H9 (cell line): Measurements from ENCODE around the gene CDR2L. TPM values are rescaled to one million over a fixed set of nuclear protein-coding genes. Genes with fewer than 3 reads are reported as not detected.

ENCODE experiments used
- DNase-seq: peaks from one replicate; pipeline ENCODE4 v3.0.0-alpha.2; 2017
- H2AFZ ChIP-seq: one replicate; pipeline ENCODE4 v1.6.1; 2013; ENCODE audit warnings: mild to moderate bottlenecking, low read length, control low read depth, moderate library complexity
- H2AK5ac ChIP-seq: 2 replicates; pipeline ENCODE4 v1.6.1; 2013; ENCODE audit warnings: low read length, control low read depth, mixed read lengths; ENCODE audit not compliant: insufficient read length
- H2BK120ac ChIP-seq: one replicate; pipeline ENCODE4 v1.6.1; 2013; ENCODE audit warnings: low read depth, mild to moderate bottlenecking, low read length, control low read depth, inconsistent platforms; ENCODE audit not compliant: poor library complexity, severe bottlenecking
- H2BK12ac ChIP-seq: 2 replicates; pipeline ENCODE4 v1.6.1; 2013; ENCODE audit warnings: low read length, control low read depth, mixed read lengths, low read depth; ENCODE audit not compliant: insufficient read length
- H2BK15ac ChIP-seq: 2 replicates; pipeline ENCODE4 v1.6.1; 2013; ENCODE audit warnings: low read depth, low read length, control low read depth
- H2BK20ac ChIP-seq: one replicate; pipeline ENCODE4 v1.6.1; 2013; ENCODE audit warnings: low read depth, mild to moderate bottlenecking, low read length, control low read depth, inconsistent platforms; ENCODE audit not compliant: poor library complexity, severe bottlenecking
- H2BK5ac ChIP-seq: 2 replicates; pipeline ENCODE4 v1.6.1; 2013; ENCODE audit warnings: low read length, control low read depth, mixed read lengths; ENCODE audit not compliant: insufficient read length
- H3K14ac ChIP-seq: 2 replicates; pipeline ENCODE4 v1.6.1; 2013; ENCODE audit warnings: low read length, control low read depth; ENCODE audit not compliant: insufficient read depth
- H3K18ac ChIP-seq: 2 replicates; pipeline ENCODE4 v1.6.1; 2013; ENCODE audit warnings: low read depth, mild to moderate bottlenecking, mixed read lengths, low read length, control low read depth; ENCODE audit not compliant: insufficient read length
- H3K23ac ChIP-seq: 2 replicates; pipeline ENCODE4 v1.6.1; 2013; ENCODE audit warnings: low read length, control low read depth, mixed read lengths, low read depth; ENCODE audit not compliant: insufficient read length
- H3K23me2 ChIP-seq: 2 replicates; pipeline ENCODE4 v1.6.1; 2013; ENCODE audit warnings: low read depth, mild to moderate bottlenecking, mixed read lengths, low read length, control low read depth; ENCODE audit not compliant: insufficient read length, poor library complexity, severe bottlenecking
- H3K27ac ChIP-seq: 2 replicates; pipeline ENCODE4 v1.5.1; 2013; ENCODE audit warnings: low read length, control low read depth, mixed read lengths, low read depth; ENCODE audit not compliant: insufficient read length
- H3K27me3 ChIP-seq: 2 replicates; pipeline ENCODE4 v1.6.1; 2013; ENCODE audit warnings: low read length, control low read depth, inconsistent platforms; ENCODE audit not compliant: insufficient read depth
- H3K4ac ChIP-seq: 2 replicates; pipeline ENCODE4 v1.6.1; 2013; ENCODE audit warnings: low read depth, mild to moderate bottlenecking, control low read depth, inconsistent platforms, low read length, moderate library complexity
- H3K4me1 ChIP-seq: 2 replicates; pipeline ENCODE4 v1.6.1; 2013; ENCODE audit warnings: low read length, control low read depth, inconsistent platforms; ENCODE audit not compliant: insufficient read depth
- H3K4me2 ChIP-seq: 2 replicates; pipeline ENCODE4 v1.6.1; 2013; ENCODE audit warnings: low read length, control low read depth, mixed read lengths; ENCODE audit not compliant: insufficient read length, insufficient read depth
- H3K56ac ChIP-seq: 2 replicates; pipeline ENCODE4 v1.6.1; 2013; ENCODE audit warnings: low read depth, mild to moderate bottlenecking, mixed read lengths, low read length, control low read depth; ENCODE audit not compliant: insufficient read length
- H3K79me1 ChIP-seq: 2 replicates; pipeline ENCODE4 v1.6.1; 2013; ENCODE audit warnings: low read depth, mild to moderate bottlenecking, moderate library complexity, low read length, control low read depth, inconsistent platforms; ENCODE audit not compliant: insufficient read depth, poor library complexity, severe bottlenecking
- H3K79me2 ChIP-seq: 2 replicates; pipeline ENCODE4 v1.6.1; 2013; ENCODE audit warnings: low read length, control low read depth, inconsistent platforms; ENCODE audit not compliant: insufficient read depth
- H3K9ac ChIP-seq: 2 replicates; pipeline ENCODE4 v1.6.1; 2013; ENCODE audit warnings: low read length, control low read depth, mixed read lengths; ENCODE audit not compliant: insufficient read length; ENCODE audit errors: extremely low read depth
- H3K9me3 ChIP-seq: one replicate; pipeline ENCODE4 v1.6.1; 2013; ENCODE audit warnings: low read depth, low read length, inconsistent platforms; ENCODE audit not compliant: control insufficient read depth
- H3T11ph ChIP-seq: one replicate; pipeline ENCODE4 v1.6.1; 2013; ENCODE audit warnings: mild to moderate bottlenecking, low read length, control low read depth, inconsistent platforms
- H4K20me1 ChIP-seq: one replicate; pipeline ENCODE4 v1.6.1; 2013; ENCODE audit not compliant: control insufficient read depth, insufficient read length, insufficient read depth
- H4K5ac ChIP-seq: 2 replicates; pipeline ENCODE4 v1.6.1; 2013; ENCODE audit warnings: low read depth, mild to moderate bottlenecking, mixed read lengths, low read length, control low read depth; ENCODE audit not compliant: insufficient read length
- H4K8ac ChIP-seq: replicated peaks from 2 replicates; pipeline ENCODE4 v1.6.1; 2013; ENCODE audit warnings: low read length, control low read depth, mixed read lengths, low read depth; ENCODE audit not compliant: insufficient read length
- H4K91ac ChIP-seq: 2 replicates; pipeline ENCODE4 v1.6.1; 2013; ENCODE audit warnings: low read depth, mild to moderate bottlenecking, moderate library complexity, mixed read lengths, low read length, control low read depth; ENCODE audit not compliant: insufficient read length
- H3K27ac Mint-ChIP-seq, 3 experiments: 2 replicates in 2 of 3; 3 replicates in 1 of 3; pipeline ENCODE4 v1.8.0; 2020 to 2021; ENCODE audit warnings: mixed read lengths in 3 of 3, mild to moderate bottlenecking in 1 of 3, moderate library complexity in 1 of 3
- H3K27me3 Mint-ChIP-seq: 2 replicates; pipeline ENCODE4 v1.8.0; 2021; ENCODE audit warnings: low read depth, mild to moderate bottlenecking, moderate library complexity, mixed read lengths
- H3K36me3 Mint-ChIP-seq, 3 experiments: 2 replicates in 2 of 3; 3 replicates in 1 of 3; pipeline ENCODE4 v1.8.0; 2020 to 2021; ENCODE audit warnings: low read depth in 3 of 3, mixed read lengths in 3 of 3; ENCODE audit not compliant: insufficient read depth in 1 of 3
- H3K4me1 Mint-ChIP-seq, 2 experiments: 2 replicates each; pipeline ENCODE4 v1.8.0; 2020; ENCODE audit warnings: mixed read lengths in 2 of 2
- H3K4me3 Mint-ChIP-seq, 2 experiments: 2 replicates in 1 of 2; 3 replicates in 1 of 2; pipeline ENCODE4 v1.8.0; 2020 to 2021; ENCODE audit warnings: mild to moderate bottlenecking in 2 of 2, mixed read lengths in 2 of 2, moderate library complexity in 1 of 2
- H3K9me3 Mint-ChIP-seq, 2 experiments: 2 replicates in 1 of 2; 3 replicates in 1 of 2; pipeline ENCODE4 v1.8.0; 2020; ENCODE audit warnings: mild to moderate bottlenecking in 2 of 2, mixed read lengths in 2 of 2, moderate library complexity in 1 of 2
- CTCF ChIP-seq: fragments of 200-600 bp; sonication (generic); conservative IDR thresholded peaks from 3 replicates; pipeline ENCODE4 v1.8.0; 2021; ENCODE audit warnings: antibody characterized with exemption, mild to moderate bottlenecking
- WGBS: extraction: QIAGEN DNeasy Blood & Tissue Kit; methylation state at CpG from one replicate; pipeline ENCODE4 v1.1.7; 2013; ENCODE audit warnings: missing lambda C conversion rate, low lambda C conversion rate, mixed read lengths; ENCODE audit not compliant: insufficient read length; ENCODE audit errors: extremely low coverage; 5-methylcytosine and 5-hydroxymethylcytosine counted together
- total RNA-seq: library from RNA; stranded (reverse); gene quantifications from 2 replicates; pipeline ENCODE4 v1.2.1, GENCODE V29; 2021

Gene CDR2L
- total RNA-seq, 1 experiment from 2014 or later: 23.3 TPM

- H2BK15ac ChIP-seq: no peak overlapping the region
- Mint-ChIP-seq H3K36me3 (no peaks in the 10 kb centered on the region), H3K27ac (no peak overlapping the region), H3K9me3 (peaks cover 0 to 2% of the 10 kb centered on the region in 2 experiments; a peak in 2 of 5 replicates), H3K4me3 (no peak overlapping the region), H3K4me1 (peaks cover 3 to 9% of the 10 kb centered on the region in 2 experiments; a peak in 3 of 4 replicates), H3K27me3 (peaks cover 72% of the 10 kb centered on the region)
- peaks cover 18% of the 10 kb centered on the region for H3K27me3 ChIP-seq
- no peak overlapping the region for H2AK5ac ChIP-seq
- H3T11ph ChIP-seq: no peak overlapping the region
- H2AFZ ChIP-seq: no peak overlapping the region
- DNase-seq: no peak
- no peak overlapping the region for H4K8ac ChIP-seq
- H3K14ac ChIP-seq: no peak overlapping the region
- H2BK20ac ChIP-seq: no peak overlapping the region
- H3K4ac ChIP-seq: no peak overlapping the region
- H3K4me2 ChIP-seq: no peak overlapping the region
- no peak overlapping the region for H2BK12ac ChIP-seq
- H3K23ac ChIP-seq: no peak overlapping the region
- no peak overlapping the region for H3K9ac ChIP-seq
- H4K91ac ChIP-seq: no peak overlapping the region
- no peaks in the 10 kb centered on the region for H3K4me1 ChIP-seq
- H2BK5ac ChIP-seq: no peak overlapping the region
- H3K18ac ChIP-seq: no peak overlapping the region
- H3K9me3 ChIP-seq: no peaks in the 10 kb centered on the region
- no peak overlapping the region for H3K27ac ChIP-seq
- no peak overlapping the region for H4K5ac ChIP-seq
- no peak for TF ChIP-seq CTCF
- H2BK120ac ChIP-seq: no peak overlapping the region
- H4K20me1 ChIP-seq: no peaks in the 10 kb centered on the region
- no peaks in the 10 kb centered on the region for H3K79me2 ChIP-seq
- H3K23me2 ChIP-seq: peaks cover 8% of the 10 kb centered on the region
- WGBS: no CpG with 5 or more reads among the region's 4 CpGs
- H3K79me1 ChIP-seq: no peaks in the 10 kb centered on the region
- H3K56ac ChIP-seq: no peak overlapping the region
Observed at GRCh38 chr17:74975943-74976342, 11.5 kb upstream of the CDR2L start.
